A673 (cell line): ENCODE data around the gene KIAA1549.

ENCODE experiments used
- CTCF ChIP-seq: fragments of 300-800, 200-600 bp; sonication (generic); conservative IDR thresholded peaks from 2 replicates; pipeline ENCODE4 v1.5.1; 2017; ENCODE audit warnings: low read depth, mild to moderate bottlenecking, antibody characterized with exemption, low read length, moderate library complexity, mixed read lengths
- EZH2 ChIP-seq: fragments of 200-600 bp; sonication (generic); IDR thresholded peaks from 2 replicates; pipeline ENCODE4 v1.6.1; 2017; ENCODE audit warnings: borderline replicate concordance, low read depth, mild to moderate bottlenecking, mixed read lengths, antibody characterized with exemption, low read length; ENCODE audit not compliant: poor library complexity, severe bottlenecking

- no peak for TF ChIP-seq CTCF
- no peak for TF ChIP-seq EZH2
These were observed 98.9 kb downstream of the KIAA1549 start for GRCh38 chr7:138882249-138882648.
